H1 (cell line): ENCODE results near the gene REPS1. TPM values are rescaled to one million over a fixed set of nuclear protein-coding genes. Genes with fewer than 3 reads are reported as not detected.

Experiments
- CTCF ChIA-PET: fragments of 300-600 bp; sonication (Branson Sonifier 250); formaldehyde crosslinking; loops from one replicate; lab custom pipeline; 2021; ENCODE audit not compliant: partially characterized antibody; lab: Charles Lee
- POLR2A ChIA-PET: fragments of 300-600 bp; sonication (Branson Sonifier 250); formaldehyde crosslinking; loops from one replicate; lab custom pipeline; 2021; ENCODE audit warnings: inconsistent platforms; ENCODE audit not compliant: partially characterized antibody; lab: Charles Lee
- DNase-seq, 2 experiments: peaks; one replicate each; pipeline versions ENCODE4 v3.0.0 to v3.0.0-alpha.2; 2010 to 2022; ENCODE audit warnings: low spot score in 2 of 2, low read depth in 1 of 2, mixed read lengths in 1 of 2
- FAIRE-seq: peaks from 2 replicates; lab custom pipeline; 2011; peaks lifted over from hg19 to GRCh38; lab: Jason Lieb, UNC
- H2AFZ ChIP-seq: 2 replicates; pipeline ENCODE4 v1.8.1; 2012; ENCODE audit warnings: low read length, inconsistent platforms
- H2AK5ac ChIP-seq: 2 replicates; pipeline ENCODE4 v1.6.1; 2013; ENCODE audit warnings: low read depth, low read length
- H2BK120ac ChIP-seq: replicated peaks from 2 replicates; pipeline ENCODE3; 2013; ENCODE audit warnings: low read depth, low read length, inconsistent platforms
- H2BK12ac ChIP-seq: 2 replicates; pipeline ENCODE4 v1.6.1; 2013; ENCODE audit warnings: low read depth, low read length
- H2BK15ac ChIP-seq: 2 replicates; pipeline ENCODE4 v1.6.1; 2013; ENCODE audit warnings: low read length
- H2BK20ac ChIP-seq: 2 replicates; pipeline ENCODE4 v1.6.1; 2013; ENCODE audit warnings: low read length
- H2BK5ac ChIP-seq: 2 replicates; pipeline ENCODE4 v1.6.1; 2013; ENCODE audit warnings: low read depth, low read length
- H3K14ac ChIP-seq: 2 replicates; pipeline ENCODE4 v1.6.1; 2013; ENCODE audit warnings: inconsistent platforms; ENCODE audit not compliant: insufficient read length
- H3K18ac ChIP-seq: 2 replicates; pipeline ENCODE4 v1.6.1; 2013; ENCODE audit warnings: low read length; ENCODE audit errors: extremely low read depth
- H3K23ac ChIP-seq: 2 replicates; pipeline ENCODE4 v1.6.1; 2013; ENCODE audit warnings: inconsistent platforms; ENCODE audit not compliant: insufficient read length
- H3K23me2 ChIP-seq: 2 replicates; pipeline ENCODE4 v1.6.1; 2013; ENCODE audit warnings: low read depth, low read length
- H3K27ac ChIP-seq: 2 replicates; pipeline ENCODE4 v1.6.1; 2011; ENCODE audit warnings: low read depth, low read length, inconsistent platforms
- H3K27me3 ChIP-seq, 4 experiments: replicated peaks in 1 of 4; 1 replicate in 1 of 4; 2 replicates in 3 of 4; pipeline versions ENCODE4 v1.6.1 to v1.8.1; 2011 to 2013; ENCODE audit warnings: low read length in 3 of 4, mild to moderate bottlenecking in 3 of 4, inconsistent platforms in 2 of 4, mixed read lengths in 2 of 4, moderate library complexity in 1 of 4; ENCODE audit not compliant: control insufficient read depth in 3 of 4, insufficient read depth in 3 of 4; ENCODE audit errors: extremely low read depth in 1 of 4
- H3K36me3 ChIP-seq, 4 experiments: 2 replicates each; pipeline versions ENCODE4 v1.6.1 to v1.8.1; 2011 to 2013; ENCODE audit warnings: mild to moderate bottlenecking in 4 of 4, low read length in 3 of 4, moderate library complexity in 2 of 4, control low read depth in 1 of 4, inconsistent platforms in 1 of 4; ENCODE audit not compliant: insufficient read depth in 4 of 4, control insufficient read depth in 2 of 4
- H3K4ac ChIP-seq: replicated peaks from 2 replicates; pipeline ENCODE3; 2013; ENCODE audit warnings: low read length, low read depth, mixed read lengths, inconsistent platforms; ENCODE audit not compliant: insufficient read length
- H3K4me1 ChIP-seq, 4 experiments: replicated peaks in 1 of 4; 1 replicate in 1 of 4; 2 replicates in 3 of 4; pipeline versions ENCODE4 v1.6.1 to v1.8.1; 2011 to 2013; ENCODE audit warnings: low read length in 3 of 4, inconsistent platforms in 2 of 4, mixed read lengths in 1 of 4; ENCODE audit not compliant: insufficient read depth in 4 of 4, control insufficient read depth in 3 of 4
- H3K4me2 ChIP-seq, 2 experiments: 2 replicates each; pipeline versions ENCODE4 v1.6.1 to v1.8.1; 2011 to 2013; ENCODE audit warnings: low read depth in 2 of 2, low read length in 2 of 2, control low read depth in 1 of 2, inconsistent platforms in 1 of 2, mild to moderate bottlenecking in 1 of 2; ENCODE audit not compliant: insufficient read depth in 1 of 2
- H3K4me3 ChIP-seq, 4 experiments: fragments of 200-600, 300-600 bp in 1 of 4; sonication (generic), shearing (Covaris generic), sonication (Bioruptor Twin) in 1 of 4; 2 replicates each; pipeline versions ENCODE4 v1.5.1 to v1.8.1; 2011 to 2016; ENCODE audit warnings: low read length in 4 of 4, low read depth in 3 of 4, control low read depth in 2 of 4, inconsistent platforms in 2 of 4, mild to moderate bottlenecking in 2 of 4, mixed read lengths in 1 of 4, moderate library complexity in 1 of 4; ENCODE audit not compliant: insufficient read depth in 2 of 4; ENCODE audit errors: extremely low read depth in 1 of 4
- H3K56ac ChIP-seq: replicated peaks from 2 replicates; pipeline ENCODE3; 2013; ENCODE audit warnings: low read depth, mild to moderate bottlenecking, mixed read lengths, low read length, inconsistent platforms; ENCODE audit not compliant: insufficient read length
- H3K79me1 ChIP-seq: 2 replicates; pipeline ENCODE4 v1.6.1; 2013; ENCODE audit warnings: low read depth, low read length, control low read depth
- H3K79me2 ChIP-seq, 2 experiments: 2 replicates each; pipeline versions ENCODE4 v1.6.1 to v1.8.1; 2012 to 2013; ENCODE audit warnings: low read length in 2 of 2, mild to moderate bottlenecking in 2 of 2, inconsistent platforms in 1 of 2; ENCODE audit not compliant: insufficient read depth in 2 of 2, control insufficient read depth in 1 of 2
- H3K9ac ChIP-seq, 4 experiments: replicated peaks in 1 of 4; 1 replicate in 1 of 4; 2 replicates in 3 of 4; pipeline versions ENCODE4 v1.6.1 to v1.8.1; 2011 to 2013; ENCODE audit warnings: low read depth in 3 of 4, low read length in 3 of 4, control low read depth in 2 of 4, mild to moderate bottlenecking in 2 of 4, moderate library complexity in 2 of 4, inconsistent platforms in 1 of 4; ENCODE audit errors: extremely low read depth in 1 of 4
- H3K9me3 ChIP-seq, 2 experiments: 2 replicates each; pipeline versions ENCODE4 v1.6.1 to v1.8.1; 2012 to 2013; ENCODE audit warnings: mild to moderate bottlenecking in 2 of 2, moderate library complexity in 2 of 2, control low read depth in 1 of 2, inconsistent platforms in 1 of 2, low read depth in 1 of 2, low read length in 1 of 2, mixed read lengths in 1 of 2; ENCODE audit not compliant: insufficient read depth in 2 of 2
- H4K20me1 ChIP-seq, 2 experiments: replicated peaks in 1 of 2; 2 replicates each; pipeline versions ENCODE3 to v1.8.1; 2011 to 2013; ENCODE audit warnings: inconsistent platforms in 2 of 2, low read length in 2 of 2, mild to moderate bottlenecking in 1 of 2; ENCODE audit not compliant: insufficient read depth in 2 of 2, control insufficient read depth in 1 of 2
- H4K5ac ChIP-seq: 2 replicates; pipeline ENCODE4 v1.6.1; 2013; ENCODE audit warnings: low read length, low read depth, mixed read lengths, inconsistent platforms; ENCODE audit not compliant: insufficient read length
- H4K8ac ChIP-seq: 2 replicates; pipeline ENCODE4 v1.8.0; 2013; ENCODE audit warnings: mild to moderate bottlenecking, moderate library complexity, low read length, inconsistent platforms; ENCODE audit not compliant: insufficient read depth; ENCODE audit errors: extremely low read depth
- H4K91ac ChIP-seq: replicated peaks from 2 replicates; pipeline ENCODE3; 2013; ENCODE audit warnings: low read length, mixed read lengths, inconsistent platforms; ENCODE audit not compliant: insufficient read length
- CBX8 ChIP-seq: fragments of 300-800, 300-1000 bp; sonication (generic); IDR thresholded peaks from 2 replicates; pipeline ENCODE4 v1.7.1; 2016; ENCODE audit warnings: low read depth, low read length, borderline replicate concordance
- EZH2 ChIP-seq: fragments of 200-600 bp; sonication (generic); IDR thresholded peaks from 2 replicates; pipeline ENCODE4 v1.7.1; 2012; ENCODE audit warnings: low read depth, mild to moderate bottlenecking, moderate library complexity, low read length, inconsistent platforms; ENCODE audit not compliant: severe bottlenecking
- KDM1A ChIP-seq: fragments of 200-600, 300-600 bp; sonication (generic); IDR thresholded peaks from 2 replicates; pipeline ENCODE4 v1.7.1; 2016; ENCODE audit warnings: mild to moderate bottlenecking, low read length, borderline replicate concordance
- KDM5A ChIP-seq: fragments of 200-600 bp; IDR thresholded peaks from 2 replicates; pipeline ENCODE4 v1.7.1; 2012; ENCODE audit warnings: mild to moderate bottlenecking, low read length, inconsistent platforms, mixed read lengths
- SP1 ChIP-seq: IDR thresholded peaks from 2 replicates; pipeline ENCODE4 v1.6.1; 2011; ENCODE audit warnings: low read depth, low read length
- TCF12 ChIP-seq: IDR thresholded peaks from 2 replicates; pipeline ENCODE4 v1.6.1; 2011; ENCODE audit warnings: low read depth, mild to moderate bottlenecking, low read length
- USF2 ChIP-seq: IDR thresholded peaks from 2 replicates; pipeline ENCODE4 v1.6.1; 2011; ENCODE audit warnings: low read length, improper control_type of control experiment
- ZNF274 ChIP-seq: IDR thresholded peaks from 2 replicates; pipeline ENCODE4 v1.7.0; 2012; ENCODE audit warnings: low read length, borderline replicate concordance; ENCODE audit errors: extremely low read depth
- polyA plus RNA-seq, 7 experiments: library from polyadenylated mRNA; depleted of rRNA in 3 of 7; stranded (reverse) in 5 of 7; unstranded in 2 of 7; fragments of >200 nt in 5 of 7; fragments of 200-250 nt in 2 of 7; gene quantifications; 1 replicate in 5 of 7; 2 replicates in 1 of 7; 4 replicates in 1 of 7; pipeline versions ENCODE4 v1.2.1 to v1.2.3, GENCODE V29; 2011 to 2013; ENCODE audit warnings: missing spikeins in 2 of 7, mixed read lengths in 2 of 7
- total RNA-seq: library from RNA; stranded (reverse); fragmentation: NEBNext Ultra II Directional; extraction: Animal tissue kit (Norgen Biotek cat#: 25700); gene quantifications from 2 replicates; pipeline ENCODE4 v1.2.1, GENCODE V29; 2021

The REPS1 gene
- total and polyA plus RNA-seq, 2 of the 8 experiments (the other 6 are each of a cell fraction or from before 2014, with no cell fraction given), result 52.1 to 68.9 TPM

- no peak for FAIRE-seq
- Histone ChIP-seq H3K36me3 (no peaks in the 10 kb centered on the region), H4K20me1 (no peaks in the 10 kb centered on the region), H3K4me1 (no peaks in the 10 kb centered on the region), H3K9me3 (no peaks in the 10 kb centered on the region), H3K27me3 (no peaks in the 10 kb centered on the region), H2BK5ac (no peak overlapping the region), H3K4me2 (no peak overlapping the region), H2BK20ac (no peak overlapping the region), H3K27ac (no peak overlapping the region), H2AK5ac (no peak overlapping the region), H4K91ac (no peak overlapping the region), H2AFZ (no peak overlapping the region), H3K4ac (no peak overlapping the region), H3K23me2 (no peaks in the 10 kb centered on the region), H3K14ac (no peak overlapping the region), H3K79me1 (no peaks in the 10 kb centered on the region), H2BK15ac (no peak overlapping the region), H3K4me3 (no peak overlapping the region), H4K5ac (no peak overlapping the region), H4K8ac (no peak overlapping the region), H3K56ac (no peak overlapping the region), H3K9ac (no peak overlapping the region), H2BK12ac (no peak overlapping the region), H3K79me2 (no peaks in the 10 kb centered on the region), H2BK120ac (no peak overlapping the region), H3K18ac (no peak overlapping the region), H3K23ac (no peak overlapping the region)
- CTCF ChIA-PET, result interaction anchor here (1.5 kb wide), 1 partner anchor 12 kb away, joined by 3 read pairs; no protein-coding TSS in a partner anchor
- no peak for DNase-seq
- POLR2A ChIA-PET, result no interaction called here
- no peak for TF ChIP-seq SP1
- no peak for TF ChIP-seq KDM1A
- no peak for TF ChIP-seq USF2
- no peak for TF ChIP-seq EZH2
- no peak for TF ChIP-seq ZNF274
- no peak for TF ChIP-seq CBX8
- no peak for TF ChIP-seq KDM5A
- no peak for TF ChIP-seq TCF12
Measured at GRCh38 chr6:138868181-138868580, 119.9 kb downstream of the REPS1 start.
